Measurements from ENCODE around the gene TTYH3. TPM values are rescaled to one million over a fixed set of nuclear protein-coding genes. Genes with fewer than 3 reads are reported as not detected.

TTYH3 gene
- total RNA-seq, 1 experiment from 2014 or later = 278 TPM

GRCh38 chr7:2644562-2645273 lies 12.9 kb downstream of the TTYH3 start:
- peak overlapping the region; percentile 83 for H3K27ac ChIP-seq (ENCODE audit: low read length)
- no TSS peak for BruUV-seq (replicated peaks)
- H3K27me3 ChIP-seq (ENCODE audit: control insufficient read depth, insufficient read depth, low read length) = no peaks in the 10 kb centered on the region
- no peaks in the 10 kb centered on the region for H3K9me3 ChIP-seq (ENCODE audit: control insufficient read depth, insufficient read depth, low read depth, low read length)
- peaks cover 60% of the 10 kb centered on the region for H3K4me1 ChIP-seq (ENCODE audit: control insufficient read depth, insufficient read depth, low read length)
- no peak for DNase-seq (ENCODE audit: low read depth, low spot score)
- TF ChIP-seq TCF7L2 (IDR thresholded peaks at IDR 0.05; ENCODE audit: low read depth, low read length) (no peak), SIN3A (IDR thresholded peaks at IDR 0.05; ENCODE audit: borderline replicate concordance, insufficient read depth, low read depth, low read length) (no peak)
- in situ Hi-C loops (cut with HindIII; ENCODE audit: low pct_unique_long_range_greater_than_20kb, low sequenced_read_pairs) (no loop called here), intact Hi-C loops (cut with micrococcal nuclease; ENCODE audit: unreplicated experiment) (no loop called here)
- peak; percentile 11; the same call in 1 of the 2 replicates for ATAC-seq
- ChIA-PET POLR2A (no interaction called here), CTCF (interaction anchor here (0.6 to 0.9 kb wide), 2 partner anchors 13 to 197 kb away, joined by 3 to 4 read pairs; partner anchors contain the start of gene TTYH3)
- no peak overlapping the region for H3K4me3 ChIP-seq (ENCODE audit: low read depth in 2 of 2, low read length in 2 of 2)
- H3K36me3 ChIP-seq (ENCODE audit: control insufficient read depth, insufficient read depth, low read length) = peaks cover 2% of the 10 kb centered on the region; the same call in 1 of the 2 replicates

DNA sequence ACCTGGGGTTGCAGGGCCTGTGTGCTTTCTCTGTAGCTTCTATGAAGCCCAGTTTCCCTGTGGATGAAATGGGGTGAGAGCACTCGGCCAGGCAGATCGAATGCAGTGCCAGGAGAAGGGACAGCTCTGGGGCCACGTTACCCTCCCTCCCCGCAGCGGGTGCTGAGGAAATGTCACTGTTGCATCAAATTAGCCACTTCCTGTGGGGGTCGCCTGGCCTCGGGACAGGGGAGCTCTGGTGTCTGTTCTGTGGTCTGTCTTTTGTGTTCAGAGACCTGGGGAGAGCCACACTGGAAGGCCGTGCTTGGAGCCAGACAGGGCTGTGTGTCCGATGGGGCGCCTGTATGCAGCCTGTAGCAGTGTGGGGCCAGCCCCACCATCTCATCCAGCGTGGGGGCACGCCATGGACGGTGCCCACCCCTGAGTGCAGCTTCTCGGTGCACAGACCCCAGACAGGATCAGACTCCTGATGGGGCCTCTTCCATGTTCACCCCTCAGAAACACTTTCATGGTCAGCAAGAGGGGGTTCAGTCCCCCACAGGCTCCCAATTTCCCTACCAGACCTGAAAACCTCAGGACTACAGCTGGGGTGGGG lies 13.6 kb downstream of the TTYH3 start:
- in situ Hi-C loops (cut with HindIII; ENCODE audit: low pct_unique_long_range_greater_than_20kb, low sequenced_read_pairs) = no loop called here
- ChIA-PET POLR2A (no interaction called here), CTCF (interaction anchor here (0.5 kb wide), 1 partner anchor 39 kb away, joined by 3 read pairs; no protein-coding TSS in a partner anchor)
- intact Hi-C loops (cut with micrococcal nuclease; ENCODE audit: unreplicated experiment) = no loop called here
- TF ChIP-seq POLR2AphosphoS5 (IDR thresholded peaks at IDR 0.05; ENCODE audit: low read depth, low read length) (no peak), SIN3A (IDR thresholded peaks at IDR 0.05; ENCODE audit: borderline replicate concordance, insufficient read depth, low read depth, low read length) (no peak), CTCF (IDR thresholded peaks at IDR 0.05) (no peak), TCF7L2 (IDR thresholded peaks at IDR 0.05; ENCODE audit: low read depth, low read length) (no peak)
- TF ChIP-seq, protein P1, sequence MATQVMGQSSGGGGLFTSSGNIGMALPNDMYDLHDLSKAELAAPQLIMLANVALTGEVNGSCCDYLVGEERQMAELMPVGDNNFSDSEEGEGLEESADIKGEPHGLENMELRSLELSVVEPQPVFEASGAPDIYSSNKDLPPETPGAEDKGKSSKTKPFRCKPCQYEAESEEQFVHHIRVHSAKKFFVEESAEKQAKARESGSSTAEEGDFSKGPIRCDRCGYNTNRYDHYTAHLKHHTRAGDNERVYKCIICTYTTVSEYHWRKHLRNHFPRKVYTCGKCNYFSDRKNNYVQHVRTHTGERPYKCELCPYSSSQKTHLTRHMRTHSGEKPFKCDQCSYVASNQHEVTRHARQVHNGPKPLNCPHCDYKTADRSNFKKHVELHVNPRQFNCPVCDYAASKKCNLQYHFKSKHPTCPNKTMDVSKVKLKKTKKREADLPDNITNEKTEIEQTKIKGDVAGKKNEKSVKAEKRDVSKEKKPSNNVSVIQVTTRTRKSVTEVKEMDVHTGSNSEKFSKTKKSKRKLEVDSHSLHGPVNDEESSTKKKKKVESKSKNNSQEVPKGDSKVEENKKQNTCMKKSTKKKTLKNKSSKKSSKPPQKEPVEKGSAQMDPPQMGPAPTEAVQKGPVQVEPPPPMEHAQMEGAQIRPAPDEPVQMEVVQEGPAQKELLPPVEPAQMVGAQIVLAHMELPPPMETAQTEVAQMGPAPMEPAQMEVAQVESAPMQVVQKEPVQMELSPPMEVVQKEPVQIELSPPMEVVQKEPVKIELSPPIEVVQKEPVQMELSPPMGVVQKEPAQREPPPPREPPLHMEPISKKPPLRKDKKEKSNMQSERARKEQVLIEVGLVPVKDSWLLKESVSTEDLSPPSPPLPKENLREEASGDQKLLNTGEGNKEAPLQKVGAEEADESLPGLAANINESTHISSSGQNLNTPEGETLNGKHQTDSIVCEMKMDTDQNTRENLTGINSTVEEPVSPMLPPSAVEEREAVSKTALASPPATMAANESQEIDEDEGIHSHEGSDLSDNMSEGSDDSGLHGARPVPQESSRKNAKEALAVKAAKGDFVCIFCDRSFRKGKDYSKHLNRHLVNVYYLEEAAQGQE (IDR thresholded peaks at IDR 0.05; ENCODE audit: insufficient read depth in 1 of 2, low read depth in 2 of 2, low read length in 1 of 2) = no peak
- ATAC-seq (no peak), DNase-seq (ENCODE audit: low read depth, low spot score) (no peak)
- Histone ChIP-seq H3K4me3 (ENCODE audit: low read depth in 2 of 2, low read length in 2 of 2) (no peak overlapping the region), H3K27ac (ENCODE audit: low read length) (peak overlapping the region; percentile 83), H3K9me3 (ENCODE audit: control insufficient read depth, insufficient read depth, low read depth, low read length) (no peaks in the 10 kb centered on the region), H3K4me1 (ENCODE audit: control insufficient read depth, insufficient read depth, low read length) (peaks cover 53% of the 10 kb centered on the region), H3K27me3 (ENCODE audit: control insufficient read depth, insufficient read depth, low read length) (no peaks in the 10 kb centered on the region), H3K36me3 (ENCODE audit: control insufficient read depth, insufficient read depth, low read length) (peaks cover 2% of the 10 kb centered on the region; the same call in 1 of the 2 replicates)
- no TSS peak for BruUV-seq (replicated peaks)

DNA sequence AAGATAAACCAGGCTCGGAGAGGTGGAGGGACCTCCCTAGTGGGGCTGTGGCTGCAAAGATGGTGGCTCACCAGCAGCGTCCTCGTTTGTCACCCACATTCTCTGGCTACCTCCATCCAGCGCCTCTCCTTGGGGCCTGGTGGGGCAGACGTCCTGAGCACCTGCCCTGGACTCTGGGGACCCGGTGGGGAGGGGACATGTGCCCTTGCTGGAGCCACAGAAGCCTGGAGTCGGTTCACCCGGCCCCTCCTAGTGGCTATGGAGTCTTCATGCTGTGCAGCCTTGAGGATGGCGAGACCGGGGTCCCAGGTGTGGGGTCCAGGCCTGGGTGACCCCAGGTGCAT lies 14.5 kb downstream of the TTYH3 start:
- H3K9me3 ChIP-seq (ENCODE audit: control insufficient read depth, insufficient read depth, low read depth, low read length) = no peaks in the 10 kb centered on the region
- H3K27ac ChIP-seq (ENCODE audit: low read length) = 0 out of 2 replicates have a peak overlapping the region, but pooled peaks have one; percentile 11
- BruUV-seq (replicated peaks) = no TSS peak
- in situ Hi-C loops (cut with HindIII; ENCODE audit: low pct_unique_long_range_greater_than_20kb, low sequenced_read_pairs) = no loop called here
- peaks cover 2% of the 10 kb centered on the region; the same call in 1 of the 2 replicates for H3K36me3 ChIP-seq (ENCODE audit: control insufficient read depth, insufficient read depth, low read length)
- ATAC-seq = no peak
- POLR2A ChIA-PET = no interaction called here
- no peaks in the 10 kb centered on the region for H3K27me3 ChIP-seq (ENCODE audit: control insufficient read depth, insufficient read depth, low read length)
- no peak for DNase-seq (ENCODE audit: low read depth, low spot score)
- intact Hi-C loops (cut with micrococcal nuclease; ENCODE audit: unreplicated experiment) = no loop called here
- CTCF ChIA-PET = no interaction called here
- peaks cover 44% of the 10 kb centered on the region for H3K4me1 ChIP-seq (ENCODE audit: control insufficient read depth, insufficient read depth, low read length)
- TF ChIP-seq CTCF (IDR thresholded peaks at IDR 0.05) = no peak
- no peak for TF ChIP-seq TCF7L2 (IDR thresholded peaks at IDR 0.05; ENCODE audit: low read depth, low read length)
- TF ChIP-seq, protein P1 (IDR thresholded peaks at IDR 0.05; ENCODE audit: insufficient read depth in 1 of 2, low read depth in 2 of 2, low read length in 1 of 2) = no peak
- TF ChIP-seq POLR2AphosphoS5 (IDR thresholded peaks at IDR 0.05; ENCODE audit: low read depth, low read length) = no peak
- no peak overlapping the region for H3K4me3 ChIP-seq (ENCODE audit: low read depth in 2 of 2, low read length in 2 of 2)

All from Panc1 (cell line).